Adrenal gland (tissue), 5 donors: ENCODE measurements around the gene NRP2.

ENCODE experiments used
- CTCF ChIP-seq, 6 experiments: fragments of 450-650 bp in 4 of 6; fragments of 200-600 bp in 2 of 6; sonication (generic) in 1 of 6; IDR thresholded peaks; 1 replicate in 5 of 6; 2 replicates in 1 of 6; pipeline versions ENCODE4 v1.5.1 to v1.8.0; 2016 to 2021; ENCODE audit warnings: antibody characterized with exemption in 6 of 6, mild to moderate bottlenecking in 2 of 6, moderate library complexity in 1 of 6
- POLR2A ChIP-seq, 2 donors: fragments of 450-650 bp; IDR thresholded peaks; one replicate each; pipeline ENCODE4 v1.6.1; 2017; ENCODE audit warnings: antibody characterized with exemption in 2 of 2, mild to moderate bottlenecking in 2 of 2, moderate library complexity in 1 of 2
- donor health status: DM: no; HTN: no; CAD: no.

DNA sequence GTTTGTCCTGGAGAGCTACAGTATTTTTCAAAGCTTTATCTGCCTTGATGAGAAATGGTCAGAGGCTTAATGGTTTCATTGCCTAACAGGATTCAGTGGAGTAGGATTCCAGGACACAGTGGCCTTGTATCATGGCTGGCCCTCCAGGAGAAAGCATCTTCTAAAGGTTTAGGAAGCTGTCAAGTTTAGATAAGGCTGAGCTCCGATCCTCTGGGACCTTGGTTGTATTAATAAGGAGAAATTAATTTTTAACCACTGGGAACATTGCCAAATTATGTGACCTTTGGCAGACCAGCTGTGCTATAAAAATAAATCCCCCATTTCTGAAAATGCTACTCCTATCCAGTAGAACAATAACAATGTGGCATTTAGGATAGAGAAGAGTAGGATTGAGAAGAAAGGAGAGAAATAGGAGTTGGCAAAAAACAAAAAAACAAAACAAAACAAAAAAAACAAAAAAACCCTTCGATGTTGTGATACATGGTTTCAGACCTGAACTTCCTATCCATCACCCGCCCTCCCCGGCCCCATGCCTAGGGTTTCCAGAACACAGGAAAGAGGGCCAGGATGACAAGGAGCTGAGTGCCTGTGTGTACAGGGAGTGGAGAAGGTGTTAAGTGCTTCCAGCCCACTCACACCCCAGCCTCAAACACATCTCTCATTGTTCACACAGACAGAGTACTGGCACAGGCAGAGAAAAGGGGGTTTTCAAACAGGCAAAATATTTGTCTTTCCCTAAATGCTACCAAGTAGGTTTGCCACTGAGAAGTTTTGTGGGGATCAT lies 6.3 kb downstream of the NRP2 start:
- TF ChIP-seq CTCF (IDR thresholded peaks at IDR 0.05): no peak
- no peak for TF ChIP-seq POLR2A (IDR thresholded peaks at IDR 0.05)
